Measurements from ENCODE around the gene ELF4.

The ELF4 gene

DNA sequence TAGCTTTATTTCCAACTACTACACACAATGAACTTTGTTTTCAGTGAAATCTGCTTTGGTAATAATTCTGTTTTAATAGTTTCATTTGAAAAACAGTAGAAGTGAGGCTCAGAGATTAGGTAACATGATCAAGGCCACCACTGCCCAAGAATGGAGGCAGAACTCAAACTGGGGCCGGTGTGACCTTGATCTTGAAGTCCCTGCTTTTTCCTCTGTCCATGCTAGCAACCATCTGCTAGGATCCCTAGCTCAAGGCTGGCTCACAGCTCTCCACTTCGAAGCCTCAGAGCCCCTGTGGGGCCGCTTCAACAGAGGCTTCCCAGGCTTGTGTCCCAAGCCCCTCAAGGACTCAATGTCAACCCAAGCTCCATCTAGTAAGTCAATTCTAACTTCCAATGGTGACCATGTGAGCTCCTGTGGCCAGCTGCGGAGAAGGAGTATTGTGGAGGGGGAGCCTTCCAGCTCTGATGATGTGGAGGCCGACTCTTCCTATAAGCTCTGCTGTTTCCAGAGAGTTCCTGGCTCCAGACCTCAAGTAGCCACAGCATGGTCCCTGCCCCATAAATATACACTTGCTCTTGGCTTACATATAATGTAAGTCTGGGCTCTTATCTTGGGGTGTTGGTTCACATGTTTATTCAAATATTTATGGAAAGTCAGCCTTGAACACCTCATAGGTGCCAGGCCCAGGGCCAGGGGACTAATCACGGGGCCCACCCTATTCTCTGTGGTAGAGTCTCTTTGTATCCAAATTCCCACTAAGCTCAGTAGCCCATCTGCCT, 14.9 kb downstream of the ELF4 start:
- peaks cover 15 to 77% (median 66%) of the 10 kb centered on the region in 4 experiments for H3K4me1 ChIP-seq (ENCODE audit: control extremely low read depth in 1 of 4, control insufficient read depth in 4 of 4, insufficient read depth in 4 of 4, low read length in 3 of 4)
- POLR2A ChIA-PET, result interaction anchor here (1.5 kb wide), 1 partner anchor 10 kb away, joined by 4 read pairs; no protein-coding TSS in a partner anchor
- H3K27ac ChIP-seq (ENCODE audit: insufficient read depth in 1 of 2, low read depth in 1 of 2, low read length in 2 of 2, poor library complexity in 1 of 2, severe bottlenecking in 2 of 2), result no peak overlapping the region
- H3K36me3 ChIP-seq (ENCODE audit: control insufficient read depth in 4 of 4, insufficient read depth in 4 of 4, low read length in 3 of 4), result no peaks in the 10 kb centered on the region
- no peak overlapping the region for H3K4me3 ChIP-seq (ENCODE audit: control insufficient read depth in 1 of 7, extremely low read depth in 1 of 7, insufficient read depth in 4 of 7, low read depth in 2 of 7, low read length in 6 of 7)
- 90% methylated on average over 5 of the region's 6 CpGs for WGBS (ENCODE audit: insufficient coverage)
- no peak for DNase-seq
- no peaks in the 10 kb centered on the region for H3K9me3 ChIP-seq (ENCODE audit: control extremely low read depth in 1 of 5, control insufficient read depth in 4 of 5, insufficient read depth in 2 of 5, low read depth in 1 of 5, low read length in 4 of 5)
- CTCF ChIA-PET, result interaction anchor here (1.0 to 2.4 kb wide), 6 partner anchors 9 to 26 kb away, joined by 3 to 14 read pairs (median 6); no protein-coding TSS in a partner anchor
- no peaks in the 10 kb centered on the region for H3K27me3 ChIP-seq (replicated peaks in 2 of 5; ENCODE audit: control insufficient read depth in 4 of 5, insufficient read depth in 5 of 5, low read length in 4 of 5)

DNA sequence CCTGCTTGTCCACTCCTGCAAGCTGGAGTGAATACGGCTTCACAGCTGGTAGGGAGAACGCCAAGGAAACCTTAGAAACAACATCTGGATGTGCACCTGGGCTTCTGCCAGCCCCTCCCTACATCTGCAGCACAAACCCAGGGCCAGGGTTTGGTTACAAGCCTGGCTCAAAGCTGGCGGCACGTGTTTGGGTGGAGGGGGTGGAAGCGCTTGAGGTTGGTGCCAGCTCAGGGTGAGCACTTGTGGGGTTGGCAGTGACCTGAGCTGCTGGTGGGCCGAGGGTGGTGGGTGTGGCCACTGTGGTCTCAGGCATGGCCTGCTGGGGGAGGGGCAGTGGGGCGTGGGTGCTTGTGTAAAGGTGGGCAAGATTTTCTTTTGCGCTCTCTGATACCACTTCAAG, 15.6 kb downstream of the ELF4 start:
- CTCF ChIA-PET, result interaction anchor here (0.6 to 2.4 kb wide), 6 partner anchors 8 to 15 kb away, joined by 3 to 14 read pairs (median 6); no protein-coding TSS in a partner anchor
- WGBS (ENCODE audit: insufficient coverage), result 14% methylated on average over 2 of the region's 8 CpGs
- peak in 2 of 3 donors; percentile 46 to 57 for DNase-seq
- no peaks in the 10 kb centered on the region for H3K9me3 ChIP-seq (ENCODE audit: control extremely low read depth in 1 of 5, control insufficient read depth in 4 of 5, insufficient read depth in 2 of 5, low read depth in 1 of 5, low read length in 4 of 5)
- POLR2A ChIA-PET, result no interaction called here
- H3K4me1 ChIP-seq (ENCODE audit: control extremely low read depth in 1 of 4, control insufficient read depth in 4 of 4, insufficient read depth in 4 of 4, low read length in 3 of 4), result peaks cover 13 to 72% (median 62%) of the 10 kb centered on the region in 4 experiments
- H3K27ac ChIP-seq (ENCODE audit: insufficient read depth in 1 of 2, low read depth in 1 of 2, low read length in 2 of 2, poor library complexity in 1 of 2, severe bottlenecking in 2 of 2), result no peak overlapping the region
- no peaks in the 10 kb centered on the region for H3K36me3 ChIP-seq (ENCODE audit: control insufficient read depth in 4 of 4, insufficient read depth in 4 of 4, low read length in 3 of 4)
- no peaks in the 10 kb centered on the region for H3K27me3 ChIP-seq (replicated peaks in 2 of 5; ENCODE audit: control insufficient read depth in 4 of 5, insufficient read depth in 5 of 5, low read length in 4 of 5)
- no peak overlapping the region for H3K4me3 ChIP-seq (ENCODE audit: control insufficient read depth in 1 of 7, extremely low read depth in 1 of 7, insufficient read depth in 4 of 7, low read depth in 2 of 7, low read length in 6 of 7)

DNA sequence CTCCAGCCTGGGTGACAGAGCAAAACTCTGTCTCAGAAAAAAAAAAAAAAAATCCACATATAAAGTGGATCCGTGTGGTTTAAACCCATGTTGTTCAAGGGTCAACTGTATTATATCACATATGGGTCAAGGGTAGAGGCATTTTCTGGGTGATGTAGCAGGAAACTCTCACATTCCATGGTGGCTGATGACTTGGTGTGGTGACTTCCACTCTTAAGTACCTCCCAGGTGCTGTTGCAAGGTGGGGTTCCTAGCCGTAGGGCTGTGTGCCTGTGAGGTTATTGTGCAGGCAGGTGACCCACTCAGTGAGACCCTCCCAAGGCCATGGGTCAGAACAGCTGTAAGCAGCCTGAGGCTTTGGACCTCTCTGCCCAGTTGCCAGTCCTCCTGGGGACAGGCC, 17.0 kb downstream of the ELF4 start:
- WGBS (ENCODE audit: insufficient coverage), result 100% methylated on average over 1 of the region's 2 CpGs
- H3K36me3 ChIP-seq (ENCODE audit: control insufficient read depth in 4 of 4, insufficient read depth in 4 of 4, low read length in 3 of 4), result no peaks in the 10 kb centered on the region
- H3K4me3 ChIP-seq (ENCODE audit: control insufficient read depth in 1 of 7, extremely low read depth in 1 of 7, insufficient read depth in 4 of 7, low read depth in 2 of 7, low read length in 6 of 7), result no peak overlapping the region
- no peak overlapping the region for H3K27ac ChIP-seq (ENCODE audit: insufficient read depth in 1 of 2, low read depth in 1 of 2, low read length in 2 of 2, poor library complexity in 1 of 2, severe bottlenecking in 2 of 2)
- no peaks in the 10 kb centered on the region for H3K9me3 ChIP-seq (ENCODE audit: control extremely low read depth in 1 of 5, control insufficient read depth in 4 of 5, insufficient read depth in 2 of 5, low read depth in 1 of 5, low read length in 4 of 5)
- ChIA-PET CTCF (interaction anchor here (0.7 kb wide), 2 partner anchors 13 to 26 kb away, joined by 3 read pairs; no protein-coding TSS in a partner anchor), POLR2A (no interaction called here)
- H3K4me1 ChIP-seq (ENCODE audit: control extremely low read depth in 1 of 4, control insufficient read depth in 4 of 4, insufficient read depth in 4 of 4, low read length in 3 of 4), result peaks cover 6 to 66% (median 55%) of the 10 kb centered on the region in 4 experiments
- H3K27me3 ChIP-seq (replicated peaks in 2 of 5; ENCODE audit: control insufficient read depth in 4 of 5, insufficient read depth in 5 of 5, low read length in 4 of 5), result no peaks in the 10 kb centered on the region
- no peak for DNase-seq

DNA sequence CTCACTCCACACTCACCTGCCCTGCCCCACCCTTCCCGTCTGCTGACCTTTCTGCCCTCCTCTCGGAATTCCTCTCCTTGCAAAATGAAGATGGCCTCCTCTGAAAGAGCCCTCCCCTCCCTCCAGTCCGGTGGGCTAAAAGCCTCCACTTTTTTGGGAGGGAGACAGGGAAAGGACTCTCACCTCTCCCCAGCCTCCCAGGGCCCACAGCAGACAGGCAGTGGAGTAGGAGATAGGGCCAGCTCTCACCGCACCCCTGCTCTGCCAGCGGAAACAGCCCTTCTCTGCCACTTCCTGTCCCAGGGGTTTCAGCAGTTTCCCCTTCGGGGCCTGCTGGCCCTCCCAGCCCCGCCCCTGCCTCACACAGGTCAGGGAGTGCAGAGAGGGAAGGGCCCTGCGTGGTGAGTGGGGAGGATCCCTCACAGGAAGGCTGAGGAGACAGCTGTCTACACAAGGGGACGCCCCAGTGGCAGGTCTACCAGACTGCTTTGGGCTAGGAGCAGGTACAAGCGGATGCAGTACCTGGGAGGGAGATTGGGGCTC, 18.2 kb downstream of the ELF4 start:
- Histone ChIP-seq H3K4me3 (ENCODE audit: control insufficient read depth in 1 of 7, extremely low read depth in 1 of 7, insufficient read depth in 4 of 7, low read depth in 2 of 7, low read length in 6 of 7) (peak overlapping the region in 4 of 7 experiments; percentile 26 to 46 (median 36)), H3K27me3 (replicated peaks in 2 of 5; ENCODE audit: control insufficient read depth in 4 of 5, insufficient read depth in 5 of 5, low read length in 4 of 5) (no peaks in the 10 kb centered on the region), H3K4me1 (ENCODE audit: control extremely low read depth in 1 of 4, control insufficient read depth in 4 of 4, insufficient read depth in 4 of 4, low read length in 3 of 4) (peaks cover 3 to 69% (median 54%) of the 10 kb centered on the region in 4 experiments), H3K9me3 (ENCODE audit: control extremely low read depth in 1 of 5, control insufficient read depth in 4 of 5, insufficient read depth in 2 of 5, low read depth in 1 of 5, low read length in 4 of 5) (no peaks in the 10 kb centered on the region), H3K36me3 (ENCODE audit: control insufficient read depth in 4 of 4, insufficient read depth in 4 of 4, low read length in 3 of 4) (no peaks in the 10 kb centered on the region), H3K27ac (ENCODE audit: insufficient read depth in 1 of 2, low read depth in 1 of 2, low read length in 2 of 2, poor library complexity in 1 of 2, severe bottlenecking in 2 of 2) (peak overlapping the region in 1 of 2 experiments; percentile 64)
- WGBS (ENCODE audit: insufficient coverage), result 8% methylated on average over 2 of the region's 10 CpGs
- DNase-seq, result peak; percentile 82 to 97 (median 95)
- CTCF ChIA-PET, result no interaction called here
- POLR2A ChIA-PET, result interaction anchor here (0.6 to 1.2 kb wide), 3 partner anchors 10 to 27 kb away, joined by 3 to 5 read pairs (median 4); no protein-coding TSS in a partner anchor

DNA sequence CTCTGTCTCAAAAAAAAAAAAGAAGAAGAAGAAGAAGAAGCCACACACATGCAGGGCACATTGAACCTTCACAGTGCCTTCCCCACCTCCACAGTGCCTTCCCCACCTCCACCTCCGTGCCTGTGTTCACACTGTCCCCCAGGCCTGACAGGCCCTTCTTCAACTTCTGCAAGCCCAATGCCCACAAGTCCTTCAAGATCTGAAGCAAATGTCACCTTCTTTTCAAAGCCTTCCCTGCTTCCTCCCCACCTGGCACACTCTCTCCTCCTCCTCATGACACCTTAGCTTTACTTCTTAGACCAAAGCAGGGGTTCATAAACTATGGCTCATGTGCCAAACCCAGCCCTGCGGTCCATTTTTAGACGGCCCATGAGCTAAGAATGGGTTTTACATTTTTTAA, 19.9 kb downstream of the ELF4 start:
- ChIA-PET POLR2A (interaction anchor here (1.3 kb wide), 1 partner anchor 19 kb away, joined by 3 read pairs; no protein-coding TSS in a partner anchor), CTCF (no interaction called here)
- WGBS (ENCODE audit: insufficient coverage), result 43% methylated on average over 1 of the region's 3 CpGs
- peaks cover 0 to 5% (median 0%) of the 10 kb centered on the region in 4 experiments for H3K36me3 ChIP-seq (ENCODE audit: control insufficient read depth in 4 of 4, insufficient read depth in 4 of 4, low read length in 3 of 4)
- no peak overlapping the region for H3K4me3 ChIP-seq (ENCODE audit: control insufficient read depth in 1 of 7, extremely low read depth in 1 of 7, insufficient read depth in 4 of 7, low read depth in 2 of 7, low read length in 6 of 7)
- no peaks in the 10 kb centered on the region for H3K27me3 ChIP-seq (replicated peaks in 2 of 5; ENCODE audit: control insufficient read depth in 4 of 5, insufficient read depth in 5 of 5, low read length in 4 of 5)
- H3K4me1 ChIP-seq (ENCODE audit: control extremely low read depth in 1 of 4, control insufficient read depth in 4 of 4, insufficient read depth in 4 of 4, low read length in 3 of 4), result peaks cover 9 to 76% (median 63%) of the 10 kb centered on the region in 4 experiments
- H3K27ac ChIP-seq (ENCODE audit: insufficient read depth in 1 of 2, low read depth in 1 of 2, low read length in 2 of 2, poor library complexity in 1 of 2, severe bottlenecking in 2 of 2), result no peak overlapping the region
- H3K9me3 ChIP-seq (ENCODE audit: control extremely low read depth in 1 of 5, control insufficient read depth in 4 of 5, insufficient read depth in 2 of 5, low read depth in 1 of 5, low read length in 4 of 5), result no peaks in the 10 kb centered on the region
- DNase-seq, result no peak

DNA sequence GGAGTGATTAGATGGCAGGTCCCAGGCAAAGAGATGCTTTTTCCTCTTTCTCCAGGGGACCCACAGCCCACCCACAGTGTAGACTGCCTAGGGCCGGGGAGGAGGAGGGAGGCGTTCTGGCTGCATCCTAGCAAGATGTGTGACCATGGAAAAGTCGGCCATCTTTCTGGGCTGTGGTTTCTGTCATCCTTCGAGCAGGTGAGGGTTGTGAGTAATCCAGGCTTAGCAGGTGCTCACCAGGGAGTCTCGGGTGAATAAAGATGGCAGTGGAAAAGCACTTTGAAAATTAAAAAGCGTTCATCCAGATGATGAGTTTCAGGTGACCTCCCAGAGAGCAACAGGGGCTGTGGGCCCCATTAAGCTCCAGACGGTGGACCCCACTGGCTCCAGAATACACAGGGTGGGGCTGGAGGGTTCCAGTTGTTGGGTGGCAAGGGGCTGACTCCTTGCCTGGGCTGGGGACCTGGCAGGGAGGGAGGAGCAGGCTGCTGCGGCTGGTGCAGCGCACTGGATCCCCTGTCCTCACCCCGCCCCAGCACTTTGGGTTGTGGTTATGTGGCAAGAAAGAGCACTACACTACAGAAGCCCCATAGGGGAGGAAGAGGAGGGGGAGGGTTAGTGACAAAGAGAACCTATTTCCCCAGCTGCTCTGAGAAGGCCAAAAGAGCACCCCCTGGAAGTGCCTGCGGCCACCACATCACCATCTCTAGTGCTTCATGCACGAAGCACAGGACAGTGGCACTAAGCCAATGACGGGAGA, 23.7 kb downstream of the ELF4 start:
- Histone ChIP-seq H3K36me3 (ENCODE audit: control insufficient read depth in 4 of 4, insufficient read depth in 4 of 4, low read length in 3 of 4) (peaks cover 0 to 6% (median 0%) of the 10 kb centered on the region in 4 experiments), H3K4me3 (ENCODE audit: control insufficient read depth in 1 of 7, extremely low read depth in 1 of 7, insufficient read depth in 4 of 7, low read depth in 2 of 7, low read length in 6 of 7) (peak overlapping the region in 6 of 7 experiments; percentile 19 to 55 (median 36)), H3K4me1 (ENCODE audit: control extremely low read depth in 1 of 4, control insufficient read depth in 4 of 4, insufficient read depth in 4 of 4, low read length in 3 of 4) (peaks cover 11 to 83% (median 74%) of the 10 kb centered on the region in 4 experiments), H3K9me3 (ENCODE audit: control extremely low read depth in 1 of 5, control insufficient read depth in 4 of 5, insufficient read depth in 2 of 5, low read depth in 1 of 5, low read length in 4 of 5) (no peaks in the 10 kb centered on the region), H3K27ac (ENCODE audit: insufficient read depth in 1 of 2, low read depth in 1 of 2, low read length in 2 of 2, poor library complexity in 1 of 2, severe bottlenecking in 2 of 2) (peak overlapping the region in 1 of 2 experiments; percentile 50), H3K27me3 (replicated peaks in 2 of 5; ENCODE audit: control insufficient read depth in 4 of 5, insufficient read depth in 5 of 5, low read length in 4 of 5) (no peaks in the 10 kb centered on the region)
- WGBS (ENCODE audit: insufficient coverage), result 32% methylated on average over 10 of the region's 13 CpGs
- POLR2A ChIA-PET, result interaction anchor here (0.5 to 1.0 kb wide), 3 partner anchors 10 to 22 kb away, joined by 3 to 4 read pairs (median 3); no protein-coding TSS in a partner anchor
- CTCF ChIA-PET, result interaction anchor here (0.7 to 3.8 kb wide), 7 partner anchors 9 to 32 kb away, joined by 3 to 18 read pairs (median 4); no protein-coding TSS in a partner anchor
- peak; percentile 55 to 86 (median 82) for DNase-seq
